BJ (cell line): ENCODE data around the gene PDGFC. TPM values are rescaled to one million over a fixed set of nuclear protein-coding genes. Genes with fewer than 3 reads are reported as not detected.

ENCODE experiments used
- CTCF ChIA-PET: fragments of 350-600 bp; formaldehyde crosslinking; extraction: SDS; loops from one replicate; lab custom pipeline; 2021; ENCODE audit warnings: antibody characterized with exemption, inconsistent platforms; lab: Yijun Ruan, JAX
- POLR2A ChIA-PET: fragments of 300-600 bp; sonication (Branson Sonifier 250); formaldehyde crosslinking; extraction: SDS; loops from one replicate; lab custom pipeline; 2021; ENCODE audit warnings: antibody characterized with exemption; lab: Charles Lee
- DNase-seq: peaks from one replicate; pipeline ENCODE4 v3.0.0-alpha.2; 2011; ENCODE audit warnings: low read depth
- H3K27me3 ChIP-seq: 2 replicates; pipeline ENCODE4 v1.6.0; 2011; ENCODE audit warnings: low read length; ENCODE audit not compliant: control insufficient read depth, insufficient read depth
- H3K36me3 ChIP-seq: 2 replicates; pipeline ENCODE4 v1.5.1; 2011; ENCODE audit warnings: low read length; ENCODE audit not compliant: control insufficient read depth, insufficient read depth
- H3K4me3 ChIP-seq: 2 replicates; pipeline ENCODE4 v1.5.1; 2011; ENCODE audit warnings: low read depth, mild to moderate bottlenecking, control low read depth, low read length
- polyA plus RNA-seq: library from polyadenylated mRNA; depleted of rRNA; stranded (reverse); fragments of >200 nt; gene quantifications from 2 replicates; pipeline ENCODE4 v1.2.3, GENCODE V29; 2011
- TF ChIP-seq, protein P1 (sequence below): IDR thresholded peaks from 2 replicates; pipeline ENCODE4 v1.5.1; 2011; ENCODE audit warnings: low read depth, mild to moderate bottlenecking, control low read depth, inconsistent platforms, low read length, moderate library complexity; ENCODE audit not compliant: insufficient read depth

Gene PDGFC
- polyA plus RNA-seq, 1 experiment = 22.4 TPM

DNA sequence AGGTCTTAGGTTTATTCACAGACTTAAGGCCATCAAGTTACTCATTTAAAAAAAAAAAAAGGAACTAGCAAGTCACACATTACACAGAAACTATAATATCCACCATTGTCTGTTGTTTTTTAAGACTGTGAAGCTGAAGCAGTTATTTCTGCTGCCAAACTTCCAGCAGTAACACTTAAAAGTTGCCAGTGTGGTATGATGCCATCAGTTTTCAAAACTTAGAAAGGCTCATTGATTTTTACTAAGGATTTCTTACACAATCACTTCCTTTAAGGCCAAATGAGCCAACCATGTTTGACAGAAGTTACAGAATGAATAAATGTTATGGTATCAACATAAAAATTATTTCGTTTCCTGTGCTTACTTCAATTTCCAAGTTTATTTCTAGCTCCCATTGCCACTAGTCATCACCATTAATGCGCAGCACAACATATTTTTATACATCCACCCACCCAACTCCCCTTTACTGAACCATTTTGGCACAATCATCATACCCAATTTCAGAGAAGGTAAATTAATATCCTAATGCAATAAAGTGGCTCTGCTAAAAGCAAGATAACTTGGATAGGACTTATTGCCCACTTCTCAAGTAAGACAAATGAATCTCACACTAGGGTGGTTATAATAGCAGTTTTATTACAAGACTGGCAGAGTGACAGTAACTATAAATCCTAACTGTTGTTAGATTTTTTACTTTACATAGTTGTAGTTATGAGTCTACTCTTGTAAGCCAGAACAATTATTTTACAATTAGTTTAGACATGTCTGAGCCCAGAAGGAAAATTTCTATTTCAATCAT, 13.1 kb downstream of the PDGFC start:
- ChIA-PET POLR2A (interaction anchor here (0.5 to 1.0 kb wide), 3 partner anchors 40 to 92 kb away, joined by 3 to 8 read pairs (median 4); no protein-coding TSS in a partner anchor), CTCF (interaction anchor here (1.2 to 1.4 kb wide), 3 partner anchors 8 to 87 kb away, joined by 3 to 4 read pairs (median 3); no protein-coding TSS in a partner anchor)
- no peaks in the 10 kb centered on the region for H3K27me3 ChIP-seq
- TF ChIP-seq, protein P1, sequence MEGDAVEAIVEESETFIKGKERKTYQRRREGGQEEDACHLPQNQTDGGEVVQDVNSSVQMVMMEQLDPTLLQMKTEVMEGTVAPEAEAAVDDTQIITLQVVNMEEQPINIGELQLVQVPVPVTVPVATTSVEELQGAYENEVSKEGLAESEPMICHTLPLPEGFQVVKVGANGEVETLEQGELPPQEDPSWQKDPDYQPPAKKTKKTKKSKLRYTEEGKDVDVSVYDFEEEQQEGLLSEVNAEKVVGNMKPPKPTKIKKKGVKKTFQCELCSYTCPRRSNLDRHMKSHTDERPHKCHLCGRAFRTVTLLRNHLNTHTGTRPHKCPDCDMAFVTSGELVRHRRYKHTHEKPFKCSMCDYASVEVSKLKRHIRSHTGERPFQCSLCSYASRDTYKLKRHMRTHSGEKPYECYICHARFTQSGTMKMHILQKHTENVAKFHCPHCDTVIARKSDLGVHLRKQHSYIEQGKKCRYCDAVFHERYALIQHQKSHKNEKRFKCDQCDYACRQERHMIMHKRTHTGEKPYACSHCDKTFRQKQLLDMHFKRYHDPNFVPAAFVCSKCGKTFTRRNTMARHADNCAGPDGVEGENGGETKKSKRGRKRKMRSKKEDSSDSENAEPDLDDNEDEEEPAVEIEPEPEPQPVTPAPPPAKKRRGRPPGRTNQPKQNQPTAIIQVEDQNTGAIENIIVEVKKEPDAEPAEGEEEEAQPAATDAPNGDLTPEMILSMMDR = no peak
- DNase-seq = no peak
- H3K4me3 ChIP-seq = no peak overlapping the region
- H3K36me3 ChIP-seq = no peaks in the 10 kb centered on the region; the same call in 1 of the 2 replicates

- Histone ChIP-seq H3K36me3 (no peaks in the 10 kb centered on the region; the same call in 1 of the 2 replicates), H3K4me3 (no peak overlapping the region), H3K27me3 (no peaks in the 10 kb centered on the region)
- CTCF ChIA-PET = interaction anchor here (0.6 kb wide), 1 partner anchor 461 kb away, joined by 3 read pairs; no protein-coding TSS in a partner anchor
- POLR2A ChIA-PET = no interaction called here
- TF ChIP-seq, protein P1 = no peak
- DNase-seq = no peak
Measured at GRCh38 chr4:156957556-156957955, 14.0 kb downstream of the PDGFC start.

DNA sequence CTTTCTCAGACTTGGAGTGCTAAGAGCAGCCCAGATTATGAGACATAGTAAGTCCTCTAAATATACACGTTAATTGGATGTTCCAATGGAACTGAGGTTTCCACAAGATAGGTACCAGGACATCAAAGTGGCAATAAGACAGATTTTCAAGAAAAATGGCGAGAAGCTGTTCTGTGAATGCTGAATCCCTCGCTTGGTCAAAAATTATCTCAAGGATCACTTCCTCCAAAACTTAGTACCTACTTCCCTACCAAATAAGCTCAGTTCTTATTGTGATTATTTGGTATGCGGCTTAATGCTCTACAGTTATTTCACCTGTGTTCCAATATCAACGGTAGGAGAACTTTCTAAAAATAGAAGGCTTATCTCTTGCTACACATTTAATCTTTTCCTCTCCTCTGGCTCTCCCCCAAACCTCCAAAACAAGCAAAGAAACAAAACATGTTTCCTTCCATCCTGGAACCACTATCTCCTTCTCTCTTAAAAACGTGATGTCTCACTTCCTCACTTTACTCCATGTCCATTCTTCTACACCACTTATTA, 14.7 kb downstream of the PDGFC start:
- Histone ChIP-seq H3K27me3 (no peaks in the 10 kb centered on the region), H3K4me3 (no peak overlapping the region), H3K36me3 (no peaks in the 10 kb centered on the region; the same call in 1 of the 2 replicates)
- TF ChIP-seq, protein P1 = no peak
- POLR2A ChIA-PET = no interaction called here
- DNase-seq = no peak
- CTCF ChIA-PET = interaction anchor here (0.6 to 0.9 kb wide), 3 partner anchors 11 to 460 kb away, joined by 3 read pairs; no protein-coding TSS in a partner anchor

DNA sequence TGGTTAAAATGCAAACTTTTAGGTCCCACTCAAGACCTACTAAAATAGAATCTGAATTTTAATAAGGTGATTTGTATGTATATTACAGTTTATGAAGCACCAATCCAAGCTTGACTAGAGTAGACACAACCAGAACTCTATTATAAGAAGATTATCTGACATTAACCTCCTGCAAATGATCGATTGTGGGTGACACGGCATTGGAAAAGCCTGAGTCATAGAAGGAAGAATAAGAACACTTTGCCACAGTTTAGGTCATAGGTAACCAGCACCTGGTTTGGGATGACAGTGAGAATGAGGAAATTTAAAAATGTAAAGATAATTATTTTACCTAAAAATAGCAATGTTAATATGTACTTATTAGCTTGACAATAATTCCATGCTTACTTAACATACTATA, 15.2 kb downstream of the PDGFC start:
- POLR2A ChIA-PET = no interaction called here
- CTCF ChIA-PET = interaction anchor here (0.6 to 0.9 kb wide), 2 partner anchors 12 to 156 kb away, joined by 3 read pairs; no protein-coding TSS in a partner anchor
- no peak overlapping the region for H3K4me3 ChIP-seq
- H3K36me3 ChIP-seq = no peaks in the 10 kb centered on the region; the same call in 1 of the 2 replicates
- TF ChIP-seq, protein P1 = no peak
- H3K27me3 ChIP-seq = no peaks in the 10 kb centered on the region
- no peak for DNase-seq

DNA sequence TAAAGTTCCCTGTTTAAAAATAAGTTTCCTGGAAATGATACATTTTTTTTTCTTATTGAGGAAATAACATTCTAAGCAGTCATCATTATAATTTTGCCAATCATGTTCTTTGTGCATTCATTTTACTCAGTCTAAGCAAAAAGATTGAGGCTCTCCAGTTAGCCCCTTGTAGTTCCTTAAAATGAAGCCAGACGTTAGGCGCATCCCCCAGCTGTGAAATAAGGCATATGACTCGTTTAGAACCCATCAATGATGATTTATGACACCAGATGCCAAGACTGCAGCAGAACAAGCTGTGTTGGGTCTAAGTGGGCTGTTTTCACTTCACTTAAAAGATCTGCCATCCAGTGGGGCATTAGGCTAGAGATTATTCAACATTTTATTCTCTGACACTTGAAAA, 17.0 kb downstream of the PDGFC start:
- Histone ChIP-seq H3K27me3 (no peaks in the 10 kb centered on the region), H3K36me3 (no peaks in the 10 kb centered on the region; the same call in 1 of the 2 replicates), H3K4me3 (no peak overlapping the region)
- ChIA-PET CTCF (no interaction called here), POLR2A (no interaction called here)
- DNase-seq = no peak
- TF ChIP-seq, protein P1 = no peak
